ENCODE results near the gene ZNF317. TPM values are rescaled to one million over a fixed set of nuclear protein-coding genes. Genes with fewer than 3 reads are reported as not detected.
A peak's percentile ranks its signal among the peaks of the same experiment; 100 is the strongest.

ZNF317 gene
- polyA plus RNA-seq (2011; rRNA removed) (15.1 and 16.2 TPM in 2 replicates), polyA minus RNA-seq (2011; rRNA and poly(A)+ RNA removed) (10.8 and 12.5 TPM in 2 replicates)

DNA sequence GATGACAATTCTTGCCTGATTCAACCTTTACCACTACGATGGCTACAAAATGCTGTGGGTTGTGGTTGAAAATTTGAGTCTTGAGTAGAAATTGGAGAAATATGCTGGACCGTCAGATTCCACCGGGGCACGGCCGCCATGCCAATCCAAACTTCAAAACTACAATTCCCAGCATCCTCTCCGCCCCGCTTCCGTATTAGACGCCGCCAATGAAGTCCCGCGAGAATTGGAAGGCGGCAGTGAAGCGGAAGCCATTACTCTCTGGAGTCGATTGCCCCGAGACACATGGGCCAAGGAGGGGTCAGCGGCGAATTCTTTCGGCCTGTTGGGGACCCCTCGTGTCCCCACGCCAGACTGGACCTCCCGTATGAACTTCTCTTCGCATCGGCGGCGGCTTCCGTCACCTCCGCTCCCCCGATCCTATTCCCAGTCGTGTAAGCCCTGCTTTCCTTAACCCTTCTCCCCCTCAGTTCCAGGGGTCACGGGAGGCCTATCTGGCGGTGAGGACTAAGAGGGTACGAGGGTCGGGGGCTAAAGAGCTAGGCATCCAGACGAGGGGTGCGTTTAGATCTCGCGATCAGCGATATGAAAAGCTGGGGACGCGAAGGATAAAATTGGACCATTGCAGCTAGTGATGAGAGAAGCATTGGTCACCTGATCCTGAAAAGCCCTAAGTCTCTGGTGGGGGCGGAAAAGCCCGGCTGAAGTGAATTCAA, at the start of gene ZNF317:
ZNF317 (plus strand) TSS at position 239 of the 716 bp plus-strand sequence. CDS start 15,620 bp downstream, outside the sequence.
- TF ChIP-seq CTCF (IDR thresholded peaks at IDR 0.05; ENCODE audit: insufficient read depth, low read depth, low read length), result no peak
- DNase-seq (ENCODE audit: low read depth), result peak; percentile 46
- Histone ChIP-seq H3K4me3 (ENCODE audit: low read depth, low read length) (peak within 1 kb of the TSS; percentile 77), H3K36me3 (ENCODE audit: control insufficient read depth, insufficient read depth, low read length) (no peaks in the 10 kb centered on the region), H3K27me3 (ENCODE audit: control insufficient read depth, insufficient read depth, low read length) (no peaks in the 10 kb centered on the region)
- ChIA-PET POLR2A (no interaction called here), CTCF (no interaction called here)

GRCh38 chr19:9107375-9107774, 32.8 kb upstream of the ZNF317 start, which contains the start of gene OR7G2:
Gene OR7G2, minus strand, starts transcription at chr19:9107475. Its CDS starts 4,232 bp downstream, at chr19:9103243.
- Histone ChIP-seq H3K36me3 (ENCODE audit: control insufficient read depth, insufficient read depth, low read length) (no peaks in the 10 kb centered on the region), H3K27me3 (ENCODE audit: control insufficient read depth, insufficient read depth, low read length) (no peaks in the 10 kb centered on the region), H3K4me3 (ENCODE audit: low read depth, low read length) (no peak within 1 kb of the TSS)
- POLR2A ChIA-PET, result no interaction called here
- CTCF ChIA-PET, result no interaction called here
- DNase-seq (ENCODE audit: low read depth), result no peak
- TF ChIP-seq CTCF (IDR thresholded peaks at IDR 0.05; ENCODE audit: insufficient read depth, low read depth, low read length), result no peak

DNA sequence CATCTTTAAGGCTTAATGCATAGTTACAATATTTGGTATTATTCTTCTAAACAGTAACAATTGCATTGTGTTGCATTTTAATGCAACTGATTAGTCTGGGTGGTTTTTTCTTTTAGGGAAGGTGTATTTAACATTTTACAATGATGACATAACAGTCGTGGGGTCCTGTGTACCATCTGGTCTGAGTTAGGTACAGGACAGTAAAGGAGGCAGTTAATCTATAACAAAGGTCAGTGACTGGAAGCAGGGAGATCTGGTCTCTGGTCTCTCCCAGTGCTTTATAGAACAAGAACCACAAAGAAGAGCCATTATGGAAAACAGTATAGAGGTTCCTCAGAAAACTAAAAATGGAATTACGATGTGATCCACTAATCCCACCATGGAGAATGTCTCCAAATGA, 30.2 kb upstream of the ZNF317 start:
- ChIA-PET POLR2A (no interaction called here), CTCF (no interaction called here)
- no peaks in the 10 kb centered on the region for H3K36me3 ChIP-seq (ENCODE audit: control insufficient read depth, insufficient read depth, low read length)
- no peak overlapping the region for H3K4me3 ChIP-seq (ENCODE audit: low read depth, low read length)
- no peak for TF ChIP-seq CTCF (IDR thresholded peaks at IDR 0.05; ENCODE audit: insufficient read depth, low read depth, low read length)
- no peaks in the 10 kb centered on the region for H3K27me3 ChIP-seq (ENCODE audit: control insufficient read depth, insufficient read depth, low read length)
- DNase-seq (ENCODE audit: low read depth), result no peak

- Histone ChIP-seq H3K4me3 (ENCODE audit: low read depth, low read length) (no peak within 1 kb of the TSS), H3K27me3 (ENCODE audit: control insufficient read depth, insufficient read depth, low read length) (no peaks in the 10 kb centered on the region), H3K36me3 (ENCODE audit: control insufficient read depth, insufficient read depth, low read length) (no peaks in the 10 kb centered on the region)
- no peak for TF ChIP-seq CTCF (IDR thresholded peaks at IDR 0.05; ENCODE audit: insufficient read depth, low read depth, low read length)
- CTCF ChIA-PET, result no interaction called here
- POLR2A ChIA-PET, result no interaction called here
- DNase-seq (ENCODE audit: low read depth), result no peak
Measured at GRCh38 chr19:9115307-9115813, 24.8 kb upstream of the ZNF317 start, which contains the start of gene OR7G1. Gene OR7G1, minus strand, starts transcription at chr19:9115763. Its CDS starts 0 bp downstream, at chr19:9115763.

GRCh38 chr19:9116547-9116946, 23.6 kb upstream of the ZNF317 start:
- POLR2A ChIA-PET, result no interaction called here
- Histone ChIP-seq H3K36me3 (ENCODE audit: control insufficient read depth, insufficient read depth, low read length) (no peaks in the 10 kb centered on the region), H3K27me3 (ENCODE audit: control insufficient read depth, insufficient read depth, low read length) (no peaks in the 10 kb centered on the region), H3K4me3 (ENCODE audit: low read depth, low read length) (no peak overlapping the region)
- CTCF ChIA-PET, result interaction anchor here (0.7 kb wide), 1 partner anchor 30 kb away, joined by 3 read pairs; the partner anchor contains the start of gene OR1M1
- no peak for TF ChIP-seq CTCF (IDR thresholded peaks at IDR 0.05; ENCODE audit: insufficient read depth, low read depth, low read length)
- no peak for DNase-seq (ENCODE audit: low read depth)
